Right kidney (tissue), 1 donor: ENCODE measurements around the gene ZBTB16.
A peak's percentile ranks its signal among the peaks of the same experiment; 100 is the strongest.

Source experiments
- DNase-seq: peaks from one replicate; pipeline ENCODE4 v3.0.0-alpha.2; 2016

Gene ZBTB16

GRCh38 chr11:114083391-114084252, 24.1 kb downstream of the ZBTB16 start:
- no peak for DNase-seq

- DNase-seq = no peak
Measured at GRCh38 chr11:114084414-114084813, 24.9 kb downstream of the ZBTB16 start.

GRCh38 chr11:114085965-114086793, 26.7 kb downstream of the ZBTB16 start:
- no peak for DNase-seq

DNA sequence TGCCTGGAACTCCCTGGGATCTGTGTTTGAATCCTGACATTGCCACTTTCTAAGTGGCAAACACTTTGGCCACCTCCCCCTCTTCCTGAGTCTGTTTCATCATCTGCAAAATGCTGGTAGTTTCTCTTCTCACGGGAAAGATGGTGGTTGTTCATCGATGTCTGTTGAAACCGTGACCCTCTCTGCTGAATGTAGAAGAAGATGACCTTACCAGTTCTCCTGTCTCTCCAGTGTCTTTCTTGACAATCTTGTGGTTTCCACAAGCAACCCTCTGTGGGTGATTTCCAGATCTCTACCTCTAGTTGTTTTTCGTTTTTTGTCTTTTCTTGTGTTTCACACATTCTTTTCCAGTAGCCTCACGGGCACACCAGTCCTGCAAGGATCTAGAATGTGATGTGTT, 27.5 kb downstream of the ZBTB16 start:
- DNase-seq = no peak

DNA sequence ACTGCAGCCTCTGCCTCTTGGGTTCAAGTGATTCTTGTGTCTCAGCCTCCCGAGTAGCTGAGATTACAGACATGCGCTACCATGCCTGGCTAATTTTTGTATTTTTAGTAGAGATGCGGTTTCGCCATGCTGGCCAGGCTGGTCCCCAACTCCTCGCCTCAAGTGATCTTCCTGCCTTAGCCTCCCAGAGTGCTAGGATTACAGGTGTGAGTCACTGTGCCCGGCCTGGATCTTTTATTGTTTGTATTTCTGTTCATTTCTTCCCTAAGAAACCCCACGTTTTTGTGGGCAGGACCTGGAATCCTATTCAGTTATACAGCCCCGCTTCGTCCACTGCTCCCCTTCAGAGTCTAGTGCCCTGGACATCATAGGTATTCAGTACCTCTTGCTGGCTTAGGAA, 28.7 kb downstream of the ZBTB16 start:
- no peak for DNase-seq

DNA sequence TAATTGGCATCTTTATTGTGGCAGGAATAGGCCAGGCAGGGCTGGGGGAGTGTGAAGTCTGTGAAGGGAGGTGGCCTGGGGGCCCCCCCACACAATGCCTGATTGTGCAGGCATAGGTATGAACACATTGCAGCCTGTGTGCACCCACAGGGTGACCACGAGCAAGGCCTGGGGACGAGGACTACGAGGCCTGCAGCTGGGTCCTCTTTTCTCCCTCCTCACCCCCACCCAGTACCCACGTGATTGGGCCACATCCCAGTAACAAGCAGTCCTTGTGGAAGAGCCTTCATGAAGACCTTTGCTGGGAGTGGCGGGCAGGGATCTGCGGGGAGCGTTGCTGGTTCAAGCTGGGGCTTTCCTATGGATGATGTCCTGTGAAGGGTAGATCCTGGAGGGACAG, 29.3 kb downstream of the ZBTB16 start:
- no peak for DNase-seq

DNA sequence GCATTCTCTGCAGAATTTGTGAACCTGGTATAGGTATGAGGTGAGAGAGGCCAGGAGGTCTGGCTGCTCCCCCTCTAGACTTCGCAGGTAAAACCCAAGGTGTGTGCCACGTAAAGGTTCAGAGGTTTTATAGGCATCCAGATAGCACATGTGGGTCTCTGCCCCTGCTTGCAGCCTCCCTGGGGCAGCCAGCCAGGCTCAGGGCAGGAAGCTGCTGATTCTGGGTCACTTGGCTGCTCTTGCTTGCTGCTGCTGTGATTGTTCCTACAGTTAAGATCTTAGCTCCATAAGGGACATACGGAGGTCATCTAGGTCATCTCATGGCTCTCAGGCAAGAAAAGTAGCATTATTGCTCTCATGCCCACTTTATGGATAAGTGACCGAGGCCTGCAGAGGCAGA, 30.2 kb downstream of the ZBTB16 start:
- no peak for DNase-seq

DNA sequence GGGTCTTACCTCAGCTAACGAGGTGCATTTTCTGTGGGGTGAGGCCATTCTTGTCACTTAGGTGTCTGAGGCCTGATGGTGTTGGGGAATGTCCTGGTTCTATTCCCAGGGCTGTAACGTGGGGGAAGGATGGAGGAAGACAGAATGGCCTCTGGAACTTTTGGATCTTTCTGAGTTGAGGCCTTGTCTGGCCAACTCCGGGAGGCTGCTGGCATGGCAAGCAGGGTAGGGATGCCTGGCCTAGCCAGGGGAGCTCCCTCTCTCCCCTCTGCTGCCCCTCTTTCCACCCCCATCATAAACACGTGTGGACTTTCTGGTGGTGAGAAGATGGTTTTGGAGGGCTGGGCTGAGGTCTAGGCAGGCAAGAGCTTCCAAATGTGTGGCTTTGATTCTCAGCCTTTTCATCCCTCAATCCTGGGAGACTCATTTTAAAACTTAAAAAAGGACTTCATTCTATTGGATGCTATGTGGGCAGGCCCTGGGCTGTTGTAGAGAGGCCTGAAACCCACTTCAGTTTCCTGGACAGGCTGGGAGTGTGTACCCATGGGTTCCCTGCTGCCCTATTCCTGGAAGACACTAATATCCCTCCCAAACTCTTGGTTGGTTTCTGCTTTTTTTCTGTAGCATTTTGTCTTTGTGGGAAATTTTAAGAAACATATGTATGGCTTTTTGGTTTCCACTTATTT, 30.9 kb downstream of the ZBTB16 start:
- DNase-seq = no peak

GRCh38 chr11:114090976-114091375, 31.5 kb downstream of the ZBTB16 start:
- no peak for DNase-seq

GRCh38 chr11:114091516-114092397, 32.2 kb downstream of the ZBTB16 start:
- DNase-seq = peak; percentile 67

DNA sequence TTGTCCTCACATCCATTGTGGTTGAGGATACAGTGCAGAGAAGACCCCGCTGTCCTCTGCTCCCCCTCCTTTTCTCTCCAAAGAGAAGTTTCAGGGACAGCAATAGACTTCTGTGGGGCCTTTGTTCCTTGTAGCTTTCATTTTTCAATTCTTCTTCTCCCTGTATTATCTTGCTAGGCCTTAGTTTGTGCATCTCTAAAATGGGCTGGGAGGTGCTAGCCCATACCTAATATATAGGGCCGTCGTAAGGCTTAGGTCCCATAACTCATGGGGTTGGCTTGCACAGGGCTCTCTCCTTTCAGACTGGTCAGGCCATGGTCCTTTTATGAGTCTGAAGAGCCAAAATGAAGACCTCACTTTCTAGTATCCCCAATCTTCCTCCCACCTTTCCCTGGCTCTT, 33.0 kb downstream of the ZBTB16 start:
- DNase-seq = no peak

DNA sequence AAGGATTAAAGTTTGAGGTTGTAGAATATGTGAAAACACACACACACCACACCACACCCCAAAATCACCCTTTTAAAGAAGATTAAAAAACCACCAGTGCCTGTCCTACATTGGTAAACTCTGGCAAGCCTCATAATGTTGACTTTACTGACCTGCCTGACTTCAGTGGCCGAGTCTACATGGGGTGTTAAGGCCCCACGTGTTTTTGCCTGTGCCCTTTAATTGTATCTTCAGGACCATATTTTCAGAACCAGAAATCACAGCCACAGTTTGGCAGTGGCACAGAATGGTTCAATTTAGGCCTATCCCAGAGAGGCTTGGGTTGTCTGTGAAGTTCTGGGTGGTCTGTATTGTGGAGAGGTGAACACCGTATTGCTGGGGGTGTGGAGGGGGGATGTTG, 33.4 kb downstream of the ZBTB16 start:
- DNase-seq = no peak

GRCh38 chr11:114094516-114094915, 35.0 kb downstream of the ZBTB16 start:
- DNase-seq = no peak

GRCh38 chr11:114095899-114096298, 36.4 kb downstream of the ZBTB16 start:
- DNase-seq = no peak

GRCh38 chr11:114097832-114098231, 38.3 kb downstream of the ZBTB16 start:
- DNase-seq = no peak

DNA sequence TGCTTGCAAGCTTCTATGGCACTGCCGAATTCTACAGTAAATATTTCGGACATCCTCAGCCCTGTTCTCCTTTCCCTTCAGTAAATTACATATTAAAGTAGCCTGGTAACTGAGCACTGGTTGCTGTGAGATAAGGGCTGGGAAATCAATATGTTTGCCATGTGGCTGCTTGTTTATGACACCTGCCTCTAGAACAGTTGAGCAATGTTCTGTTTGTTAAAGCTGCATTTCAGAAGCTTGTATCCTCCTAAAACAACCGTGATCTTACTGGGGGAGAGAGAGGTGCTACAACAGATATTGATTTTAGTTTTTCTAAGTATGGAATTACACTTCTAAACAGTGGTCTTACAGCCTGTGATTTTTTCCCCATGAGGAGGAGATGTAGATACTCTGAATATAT, 39.4 kb downstream of the ZBTB16 start:
- no peak for DNase-seq

DNA sequence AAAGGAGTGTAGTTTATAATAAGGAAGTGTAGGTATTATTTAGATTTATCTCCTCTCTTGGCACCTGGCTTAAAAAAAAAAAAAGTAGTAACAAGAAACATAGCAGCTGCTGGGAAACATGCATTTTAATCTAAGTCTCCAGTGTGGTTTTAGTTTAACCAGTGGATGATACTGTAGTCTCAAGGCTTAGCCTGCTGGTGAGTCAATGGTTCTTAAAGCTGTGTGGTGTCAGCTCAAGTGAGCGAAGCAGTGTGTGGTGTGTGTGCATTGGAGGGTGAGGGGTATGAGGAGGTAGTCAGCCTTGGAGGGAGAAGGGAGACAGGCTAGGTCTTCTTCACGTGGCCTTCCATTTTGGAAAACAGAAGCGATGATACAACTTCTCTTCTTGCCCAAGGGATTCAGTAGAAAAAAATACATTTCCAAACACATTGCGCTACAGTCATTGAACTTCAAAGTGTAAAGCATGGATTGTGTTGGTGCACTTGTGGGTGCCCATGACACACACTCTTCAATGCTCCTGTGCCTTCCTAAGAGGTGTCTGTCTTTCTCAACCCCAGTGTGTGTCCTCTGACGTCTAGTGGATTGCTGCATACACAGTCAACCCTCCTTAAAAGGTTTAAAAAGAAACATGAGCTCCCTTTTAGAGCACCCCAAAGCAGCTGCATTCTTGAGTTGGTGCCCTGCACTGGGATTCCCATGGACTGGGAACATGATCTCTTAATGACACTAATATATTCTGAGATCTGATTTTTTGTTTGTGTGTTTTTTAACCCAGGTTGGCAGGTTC, 40.1 kb downstream of the ZBTB16 start:
- no peak for DNase-seq

- no peak for DNase-seq
Measured at GRCh38 chr11:114102993-114103896, 43.7 kb downstream of the ZBTB16 start.

DNA sequence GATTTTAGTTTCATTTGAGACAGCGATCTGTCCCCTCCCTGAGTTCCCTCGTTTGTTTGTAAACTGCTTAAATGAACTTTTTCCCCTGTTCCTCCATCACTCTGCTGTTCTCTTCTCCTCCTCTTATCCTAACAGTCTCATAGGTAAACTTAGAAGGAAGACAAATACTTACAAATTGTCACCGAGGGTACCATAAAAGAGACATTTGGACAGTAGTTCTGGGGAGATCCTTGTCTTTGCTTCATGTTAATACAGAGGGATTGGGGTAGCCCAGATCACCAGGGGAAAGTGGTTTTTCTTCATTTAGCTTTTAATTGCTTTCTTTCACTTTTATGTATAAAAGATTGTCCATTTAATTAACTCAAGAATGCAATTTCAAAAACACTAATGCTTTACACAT, 46.1 kb downstream of the ZBTB16 start:
- DNase-seq = no peak

DNA sequence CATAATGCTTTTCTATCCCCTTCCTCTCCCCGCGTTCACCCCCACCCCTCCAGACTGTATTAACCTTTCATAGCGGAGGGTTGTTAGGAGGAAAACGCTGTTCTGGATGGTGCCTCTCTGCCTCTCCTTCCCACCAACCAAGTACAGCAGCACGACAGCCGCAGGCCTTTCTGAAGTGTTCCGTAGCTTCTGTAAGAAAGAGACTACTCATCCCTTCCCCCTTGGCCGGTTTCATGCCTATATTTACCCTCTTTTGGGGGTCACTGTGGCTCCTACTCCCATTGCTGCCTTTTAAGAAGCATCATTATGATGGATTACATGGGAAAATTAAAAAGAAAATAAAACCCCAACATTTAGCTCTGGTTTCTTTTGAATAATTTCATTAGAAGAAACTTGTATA, 46.5 kb downstream of the ZBTB16 start:
- DNase-seq = no peak
